A673 (cell line): Measurements from ENCODE around the gene TNC. TPM values are rescaled to one million over a fixed set of nuclear protein-coding genes. Genes with fewer than 3 reads are reported as not detected.

Experiments used
- BruUV-seq: library from RNA; stranded (reverse); fragments of 400-500 nt; replicated peaks from 2 replicates; lab custom pipeline; 2021; lab: Mats Ljungman, UMichigan
- CTCF ChIA-PET: fragments of 300-600 bp; sonication (Branson Sonifier 250); formaldehyde crosslinking; loops from one replicate; lab custom pipeline; 2022; ENCODE audit warnings: antibody characterized with exemption; lab: Charles Lee
- POLR2A ChIA-PET: fragments of 300-600 bp; sonication (Branson Sonifier 250); formaldehyde crosslinking; loops from one replicate; lab custom pipeline; 2022; ENCODE audit warnings: antibody characterized with exemption; ENCODE audit not compliant: low non-redundant PET; lab: Charles Lee
- DNase-seq: peaks from one replicate; pipeline ENCODE4 v3.0.0-alpha.2; 2015; ENCODE audit warnings: low spot score
- H3K27ac ChIP-seq: fragments of 200-600 bp; sonication (generic); 2 replicates; pipeline ENCODE4 v1.5.1; 2016; ENCODE audit warnings: mixed run types, low read depth, mild to moderate bottlenecking, mixed read lengths, antibody characterized with exemption, low read length; ENCODE audit not compliant: poor library complexity, severe bottlenecking
- H3K27me3 ChIP-seq: fragments of 200-600 bp; sonication (generic); replicated peaks from 2 replicates; pipeline ENCODE4 v1.6.1; 2017; ENCODE audit warnings: mixed run types, low read depth, mild to moderate bottlenecking, mixed read lengths, antibody characterized with exemption, low read length; ENCODE audit not compliant: insufficient read depth, poor library complexity
- H3K36me3 ChIP-seq: fragments of 200-600 bp; sonication (generic); 2 replicates; pipeline ENCODE4 v1.6.1; 2016; ENCODE audit warnings: mixed run types, mild to moderate bottlenecking, mixed read lengths, antibody characterized with exemption, low read length; ENCODE audit not compliant: insufficient read depth, poor library complexity, severe bottlenecking
- H3K4me1 ChIP-seq: fragments of 200-600 bp; sonication (generic); 2 replicates; pipeline ENCODE4 v1.6.1; 2017; ENCODE audit warnings: mixed run types, mild to moderate bottlenecking, mixed read lengths, antibody characterized with exemption, low read length; ENCODE audit not compliant: insufficient read depth, poor library complexity, severe bottlenecking
- H3K4me3 ChIP-seq: fragments of 200-600 bp; sonication (generic); 2 replicates; pipeline ENCODE4 v1.5.1; 2016; ENCODE audit warnings: low read depth, mixed run types, mild to moderate bottlenecking, mixed read lengths, low read length; ENCODE audit not compliant: poor library complexity, severe bottlenecking
- H3K9me3 ChIP-seq: fragments of 200-600 bp; sonication (generic); 2 replicates; pipeline ENCODE4 v1.6.1; 2016; ENCODE audit warnings: mixed run types, low read depth, mild to moderate bottlenecking, mixed read lengths, antibody characterized with exemption, low read length; ENCODE audit not compliant: poor library complexity, severe bottlenecking
- EZH2 ChIP-seq: fragments of 200-600 bp; sonication (generic); IDR thresholded peaks from 2 replicates; pipeline ENCODE4 v1.6.1; 2017; ENCODE audit warnings: borderline replicate concordance, low read depth, mild to moderate bottlenecking, mixed read lengths, antibody characterized with exemption, low read length; ENCODE audit not compliant: poor library complexity, severe bottlenecking
- intact Hi-C: fragments of 100-400 bp; cut with micrococcal nuclease; formaldehyde crosslinking; loops from one replicate; pipeline ENCODE4 v1.10.0; 2022; ENCODE audit not compliant: unreplicated experiment
- total RNA-seq: library from RNA; stranded (reverse); gene quantifications from 2 replicates; pipeline ENCODE4 v1.2.3, GENCODE V29; 2021
- TF ChIP-seq, protein P1 (sequence below): fragments of 300-800, 200-600 bp; sonication (generic); conservative IDR thresholded peaks from 2 replicates; pipeline ENCODE4 v1.5.1; 2017; ENCODE audit warnings: low read depth, mild to moderate bottlenecking, antibody characterized with exemption, low read length, moderate library complexity, mixed read lengths

TNC gene
- total RNA-seq, 1 experiment from 2014 or later = 202 TPM

DNA sequence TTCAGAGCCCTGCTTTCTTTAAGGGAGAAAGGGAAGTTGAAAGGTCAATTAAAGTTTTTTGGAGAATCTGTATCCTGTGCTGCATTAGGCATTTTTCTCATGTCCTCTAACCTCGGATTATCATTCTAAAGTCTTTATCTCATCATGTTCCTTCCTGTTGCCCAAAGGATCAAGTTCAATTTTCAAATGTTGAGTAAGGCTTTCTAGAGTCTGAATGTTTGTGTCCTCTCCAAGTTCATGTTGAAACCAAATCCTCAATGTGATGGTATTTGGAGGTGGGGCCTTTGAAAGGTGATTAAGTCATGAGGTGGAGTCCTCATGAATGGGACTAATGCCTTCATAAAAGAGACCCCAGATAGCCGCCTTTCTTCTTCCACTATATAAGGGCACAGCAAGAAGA lies 20.2 kb upstream of the TNC start:
- H3K4me3 ChIP-seq = no peak overlapping the region
- intact Hi-C loops = no loop called here
- TF ChIP-seq, protein P1, sequence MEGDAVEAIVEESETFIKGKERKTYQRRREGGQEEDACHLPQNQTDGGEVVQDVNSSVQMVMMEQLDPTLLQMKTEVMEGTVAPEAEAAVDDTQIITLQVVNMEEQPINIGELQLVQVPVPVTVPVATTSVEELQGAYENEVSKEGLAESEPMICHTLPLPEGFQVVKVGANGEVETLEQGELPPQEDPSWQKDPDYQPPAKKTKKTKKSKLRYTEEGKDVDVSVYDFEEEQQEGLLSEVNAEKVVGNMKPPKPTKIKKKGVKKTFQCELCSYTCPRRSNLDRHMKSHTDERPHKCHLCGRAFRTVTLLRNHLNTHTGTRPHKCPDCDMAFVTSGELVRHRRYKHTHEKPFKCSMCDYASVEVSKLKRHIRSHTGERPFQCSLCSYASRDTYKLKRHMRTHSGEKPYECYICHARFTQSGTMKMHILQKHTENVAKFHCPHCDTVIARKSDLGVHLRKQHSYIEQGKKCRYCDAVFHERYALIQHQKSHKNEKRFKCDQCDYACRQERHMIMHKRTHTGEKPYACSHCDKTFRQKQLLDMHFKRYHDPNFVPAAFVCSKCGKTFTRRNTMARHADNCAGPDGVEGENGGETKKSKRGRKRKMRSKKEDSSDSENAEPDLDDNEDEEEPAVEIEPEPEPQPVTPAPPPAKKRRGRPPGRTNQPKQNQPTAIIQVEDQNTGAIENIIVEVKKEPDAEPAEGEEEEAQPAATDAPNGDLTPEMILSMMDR = no peak
- no peak for TF ChIP-seq EZH2

DNA sequence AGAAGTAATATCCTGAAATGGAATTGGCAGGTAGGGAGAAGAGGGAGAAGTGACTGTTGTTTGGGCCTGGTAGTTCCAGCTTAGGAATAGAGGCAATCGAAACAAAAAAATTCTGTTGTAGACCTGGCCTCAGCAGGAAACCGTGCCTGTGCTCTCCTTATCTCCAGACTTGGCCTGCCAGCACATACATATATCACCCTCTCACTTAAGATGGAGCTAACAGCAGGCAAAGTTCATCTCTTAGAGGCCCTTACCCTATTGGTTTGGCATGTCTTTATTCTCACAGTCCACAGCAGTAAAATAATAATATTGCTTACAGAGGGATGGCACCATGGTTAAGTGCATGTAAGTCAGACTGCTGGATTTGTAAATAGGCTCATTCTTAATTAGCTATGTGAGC lies 19.6 kb upstream of the TNC start:
- no peaks in the 10 kb centered on the region for H3K9me3 ChIP-seq
- ChIA-PET CTCF (no interaction called here), POLR2A (no interaction called here)
- TF ChIP-seq EZH2 = no peak
- TF ChIP-seq, protein P1 = no peak
- no peaks in the 10 kb centered on the region for H3K27me3 ChIP-seq
- no TSS peak for BruUV-seq
- DNase-seq = no peak
- H3K4me1 ChIP-seq = no peaks in the 10 kb centered on the region
- H3K27ac ChIP-seq = no peak overlapping the region
- H3K4me3 ChIP-seq = no peak overlapping the region
- intact Hi-C loops = no loop called here
- H3K36me3 ChIP-seq = no peaks in the 10 kb centered on the region

More for the DNA sequence above, 20.2 kb upstream of the TNC start:
- ChIA-PET CTCF (no interaction called here), POLR2A (no interaction called here)
- Histone ChIP-seq H3K9me3 (no peaks in the 10 kb centered on the region), H3K36me3 (no peaks in the 10 kb centered on the region), H3K27ac (no peak overlapping the region), H3K4me1 (no peaks in the 10 kb centered on the region), H3K27me3 (no peaks in the 10 kb centered on the region)
- no peak for DNase-seq
- no TSS peak for BruUV-seq

DNA sequence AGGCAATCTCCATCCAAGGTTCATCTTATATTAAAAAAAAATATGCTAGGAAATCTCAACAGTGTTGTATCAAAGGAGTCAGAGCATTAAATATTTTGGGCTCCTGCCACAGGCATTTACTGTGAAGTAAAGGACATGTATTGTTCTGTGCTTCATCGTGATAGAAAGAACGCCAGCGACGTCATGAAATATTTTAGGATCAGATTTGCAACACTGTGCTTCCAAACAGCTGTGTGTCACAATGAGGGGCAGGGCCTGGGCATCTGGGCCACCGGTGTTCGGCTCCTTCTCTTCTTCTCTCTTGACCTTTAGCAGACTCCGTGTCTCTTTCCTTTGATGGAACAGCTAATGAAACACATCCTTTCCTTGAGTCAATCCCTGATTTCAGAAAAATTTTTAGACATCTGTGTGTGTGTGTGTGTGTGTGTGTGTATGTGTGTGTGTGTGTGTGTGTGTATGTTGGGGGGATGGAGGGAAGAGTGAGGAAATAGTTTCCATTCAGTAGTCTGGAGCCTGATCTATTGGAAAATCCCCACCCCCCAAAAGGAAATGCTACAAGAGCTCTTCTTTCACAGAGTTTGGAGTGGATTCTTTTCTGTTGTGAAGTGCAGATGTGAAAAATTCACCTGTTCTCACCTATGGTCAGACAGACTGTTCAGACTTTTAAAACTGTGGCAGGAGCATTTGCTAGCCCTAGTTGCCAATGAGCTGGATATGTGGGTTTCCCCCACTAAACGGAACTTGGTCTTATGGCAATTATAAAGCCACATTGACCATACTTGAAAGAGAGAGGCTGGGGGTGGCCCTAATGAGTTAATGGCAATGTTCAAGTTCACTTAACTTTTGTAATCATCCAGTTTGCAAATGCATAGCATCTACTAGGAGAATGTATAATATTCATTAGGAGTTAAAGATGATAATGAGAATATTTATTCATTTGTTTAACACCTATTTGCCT lies 18.1 kb upstream of the TNC start:
- H3K9me3 ChIP-seq = no peaks in the 10 kb centered on the region
- no peak for DNase-seq
- BruUV-seq = no TSS peak
- peaks cover 6% of the 10 kb centered on the region for H3K4me1 ChIP-seq
- H3K27me3 ChIP-seq = no peaks in the 10 kb centered on the region
- CTCF ChIA-PET = no interaction called here
- TF ChIP-seq, protein P1 = no peak
- TF ChIP-seq EZH2 = no peak
- H3K36me3 ChIP-seq = no peaks in the 10 kb centered on the region
- H3K27ac ChIP-seq = no peak overlapping the region
- no peak overlapping the region for H3K4me3 ChIP-seq
- intact Hi-C loops = no loop called here
- POLR2A ChIA-PET = no interaction called here
